HG03064 (cell line): Measurements from ENCODE around the gene SIT1.

Source experiments
- ATAC-seq: cut with Tn5 transposase; IDR thresholded peaks from one replicate; pipeline ENCODE4 v1.9.1; 2021; ENCODE audit warnings: low read depth; ENCODE audit not compliant: unreplicated experiment

The SIT1 gene

GRCh38 chr9:35609001-35609819 lies 41.5 kb downstream of the SIT1 start:
- no peak for ATAC-seq

GRCh38 chr9:35608221-35608620 lies 42.5 kb downstream of the SIT1 start:
- no peak for ATAC-seq

GRCh38 chr9:35606726-35607125 lies 44.0 kb downstream of the SIT1 start:
- no peak for ATAC-seq

- ATAC-seq = no peak
Measured at GRCh38 chr9:35606138-35606504, 44.6 kb downstream of the SIT1 start.

GRCh38 chr9:35605351-35606137 lies 45.2 kb downstream of the SIT1 start:
- ATAC-seq = peak; percentile 12

GRCh38 chr9:35604578-35605350 lies 46.0 kb downstream of the SIT1 start, which contains the start of gene TESK1:
TESK1 (plus strand) TSS chr9:35605262; CDS start chr9:35605620, 358 bp downstream.
- peak; percentile 35 for ATAC-seq

- ATAC-seq = peak; percentile 79
Measured at GRCh38 chr9:35603986-35604577, 46.6 kb downstream of the SIT1 start.

GRCh38 chr9:35603506-35603985 lies 47.2 kb downstream of the SIT1 start:
- no peak for ATAC-seq

GRCh38 chr9:35599763-35600604 lies 50.7 kb downstream of the SIT1 start:
- ATAC-seq = no peak
